ENCODE measurements around the gene FAM234B. TPM values are rescaled to one million over a fixed set of nuclear protein-coding genes. Genes with fewer than 3 reads are reported as not detected.

The FAM234B gene
- total RNA-seq, 4 donors from 2014 or later, result 3.1 to 8.0 (median 3.9) TPM

GRCh38 chr12:13000925-13001774, 43.0 kb upstream of the FAM234B start:
- intact Hi-C loops (cut with DNase I), result no loop called here
- peak; percentile 5 for DNase-seq
- 2 to 5% methylated on average over 7 to 16 of the region's 82 CpGs for WGBS, 2 donors

DNA sequence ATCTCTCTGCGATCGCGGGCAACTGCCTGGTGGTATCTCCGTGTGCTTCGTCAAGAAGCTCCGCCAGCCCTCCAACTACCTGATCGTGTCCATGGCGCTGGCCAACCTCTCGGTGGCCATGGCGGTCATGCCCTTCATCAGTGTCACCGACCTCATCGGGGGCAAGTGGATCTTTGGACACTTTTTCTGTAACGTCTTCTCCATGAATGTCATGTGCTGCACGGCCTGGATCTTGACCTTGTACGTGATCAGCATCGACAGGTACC, 42.5 kb upstream of the FAM234B start:
- 50 to 90% methylated on average over 4 to 10 of the region's 16 CpGs for WGBS, 2 donors
- Histone ChIP-seq H3K4me1 (peaks cover 12 to 42% (median 19%) of the 10 kb centered on the region in 3 donors), H3K27ac (peak overlapping the region; percentile 94 to 98 (median 95)), H3K27me3 (no peaks in the 10 kb centered on the region), H3K36me3 (no peaks in the 10 kb centered on the region), H3K4me3 (peak overlapping the region; percentile 66 to 77 (median 72)), H3K9me3 (no peaks in the 10 kb centered on the region)
- TF ChIP-seq POLR2A (IDR thresholded peaks at IDR 0.05), result no peak
- TF ChIP-seq, protein P1, sequence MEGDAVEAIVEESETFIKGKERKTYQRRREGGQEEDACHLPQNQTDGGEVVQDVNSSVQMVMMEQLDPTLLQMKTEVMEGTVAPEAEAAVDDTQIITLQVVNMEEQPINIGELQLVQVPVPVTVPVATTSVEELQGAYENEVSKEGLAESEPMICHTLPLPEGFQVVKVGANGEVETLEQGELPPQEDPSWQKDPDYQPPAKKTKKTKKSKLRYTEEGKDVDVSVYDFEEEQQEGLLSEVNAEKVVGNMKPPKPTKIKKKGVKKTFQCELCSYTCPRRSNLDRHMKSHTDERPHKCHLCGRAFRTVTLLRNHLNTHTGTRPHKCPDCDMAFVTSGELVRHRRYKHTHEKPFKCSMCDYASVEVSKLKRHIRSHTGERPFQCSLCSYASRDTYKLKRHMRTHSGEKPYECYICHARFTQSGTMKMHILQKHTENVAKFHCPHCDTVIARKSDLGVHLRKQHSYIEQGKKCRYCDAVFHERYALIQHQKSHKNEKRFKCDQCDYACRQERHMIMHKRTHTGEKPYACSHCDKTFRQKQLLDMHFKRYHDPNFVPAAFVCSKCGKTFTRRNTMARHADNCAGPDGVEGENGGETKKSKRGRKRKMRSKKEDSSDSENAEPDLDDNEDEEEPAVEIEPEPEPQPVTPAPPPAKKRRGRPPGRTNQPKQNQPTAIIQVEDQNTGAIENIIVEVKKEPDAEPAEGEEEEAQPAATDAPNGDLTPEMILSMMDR (IDR thresholded peaks at IDR 0.05), result no peak
- intact Hi-C loops (cut with DNase I), result no loop called here
- DNase-seq, result no peak

More at GRCh38 chr12:13000925-13001774, 43.0 kb upstream of the FAM234B start:
- Histone ChIP-seq H3K27me3 (no peaks in the 10 kb centered on the region), H3K9me3 (no peaks in the 10 kb centered on the region), H3K36me3 (no peaks in the 10 kb centered on the region), H3K4me3 (peak overlapping the region; percentile 66 to 77 (median 72)), H3K27ac (peak overlapping the region; percentile 94 to 98 (median 95)), H3K4me1 (peaks cover 12 to 46% (median 22%) of the 10 kb centered on the region in 3 donors)
- TF ChIP-seq POLR2A (IDR thresholded peaks at IDR 0.05), result no peak
- TF ChIP-seq, protein P1 (IDR thresholded peaks at IDR 0.05), result peak in 4 of 6 experiments; percentile 11 to 44 (median 22)

GRCh38 chr12:13002301-13003097, 41.7 kb upstream of the FAM234B start:
- H3K27me3 ChIP-seq, result no peaks in the 10 kb centered on the region
- DNase-seq, result no peak
- H3K36me3 ChIP-seq, result no peaks in the 10 kb centered on the region
- no peak overlapping the region for H3K4me3 ChIP-seq
- H3K9me3 ChIP-seq, result no peaks in the 10 kb centered on the region
- peaks cover 12 to 34% (median 13%) of the 10 kb centered on the region in 3 donors for H3K4me1 ChIP-seq
- H3K27ac ChIP-seq, result no peak overlapping the region
- 89 to 95% methylated on average over 6 to 10 of the region's 10 CpGs for WGBS, 2 donors
- no peak for TF ChIP-seq POLR2A (IDR thresholded peaks at IDR 0.05)
- TF ChIP-seq, protein P1 (IDR thresholded peaks at IDR 0.05), result no peak
- intact Hi-C loops (cut with DNase I), result no loop called here

- no peak for DNase-seq
- Histone ChIP-seq H3K27ac (no peak overlapping the region), H3K4me1 (peaks cover 0 to 17% (median 6%) of the 10 kb centered on the region in 3 donors), H3K9me3 (no peaks in the 10 kb centered on the region), H3K27me3 (no peaks in the 10 kb centered on the region), H3K4me3 (no peak overlapping the region), H3K36me3 (no peaks in the 10 kb centered on the region)
- intact Hi-C loops (cut with DNase I), result no loop called here
- TF ChIP-seq, protein P1 (IDR thresholded peaks at IDR 0.05), result no peak
- TF ChIP-seq POLR2A (IDR thresholded peaks at IDR 0.05), result no peak
- WGBS, 2 donors, result 80 to 85% methylated on average over 3 of the region's 3 CpGs
These were observed 39.8 kb upstream of the FAM234B start for GRCh38 chr12:13004361-13004760.

DNA sequence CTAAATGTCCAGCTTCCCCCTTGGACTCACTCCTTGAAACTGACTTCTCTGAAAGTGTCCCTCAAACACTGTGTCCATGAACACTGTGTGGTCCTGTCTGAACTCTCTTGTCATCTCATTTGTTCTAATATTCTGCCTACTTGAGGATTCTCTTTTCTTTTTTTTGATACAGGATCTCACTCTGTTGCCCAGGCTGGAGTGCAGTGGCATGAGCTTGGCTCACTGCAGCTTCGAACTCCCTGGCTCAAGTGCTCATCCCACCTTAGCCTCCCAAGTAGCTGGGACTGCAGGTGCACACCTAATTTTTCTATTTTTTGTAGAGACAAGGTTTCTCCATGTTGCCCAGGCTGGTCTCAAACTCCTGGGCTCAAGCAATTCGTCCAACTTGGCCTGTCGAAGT, 39.2 kb upstream of the FAM234B start:
- Histone ChIP-seq H3K27me3 (no peaks in the 10 kb centered on the region), H3K9me3 (no peaks in the 10 kb centered on the region), H3K4me1 (peaks cover 0 to 13% (median 6%) of the 10 kb centered on the region in 3 donors), H3K27ac (no peak overlapping the region), H3K36me3 (no peaks in the 10 kb centered on the region), H3K4me3 (no peak overlapping the region)
- intact Hi-C loops (cut with DNase I), result no loop called here
- 58 to 72% methylated on average over 3 of the region's 3 CpGs for WGBS, 2 donors
- DNase-seq, result no peak
- no peak for TF ChIP-seq POLR2A (IDR thresholded peaks at IDR 0.05)
- TF ChIP-seq, protein P1 (IDR thresholded peaks at IDR 0.05), result no peak
